Gastroesophageal sphincter (tissue), 3 donors: ENCODE data around the gene ZNF280D.

ENCODE experiments used
- CTCF ChIP-seq, 4 experiments: fragments of 200-600 bp in 2 of 4; fragments of 450-650 bp in 2 of 4; sonication (generic) in 1 of 4; IDR thresholded peaks; one replicate each; pipeline ENCODE4 v1.5.1; 2017 to 2019; ENCODE audit warnings: antibody characterized with exemption in 4 of 4, mild to moderate bottlenecking in 2 of 4, moderate library complexity in 2 of 4
- POLR2A ChIP-seq, 2 donors: fragments of 450-650 bp; IDR thresholded peaks; one replicate each; pipeline ENCODE4 v1.6.1; 2017; ENCODE audit warnings: antibody characterized with exemption in 2 of 2, mild to moderate bottlenecking in 2 of 2, moderate library complexity in 1 of 2

GRCh38 chr15:56667517-56667916 lies 65.8 kb downstream of the ZNF280D start:
- TF ChIP-seq CTCF (IDR thresholded peaks at IDR 0.05) (no peak), POLR2A (IDR thresholded peaks at IDR 0.05) (no peak)
